ENCODE results near the gene CDK8. TPM values are rescaled to one million over a fixed set of nuclear protein-coding genes. Genes with fewer than 3 reads are reported as not detected.

Gene CDK8
- total and polyA plus RNA-seq, 2 experiments from 2014 or later: 16.1 to 27.0 TPM

GRCh38 chr13:26323127-26323526 is 69.2 kb downstream of the CDK8 start:
- TF ChIP-seq EZH2 (IDR thresholded peaks at IDR 0.05; ENCODE audit: borderline replicate concordance) (no peak), CTCF (IDR thresholded peaks at IDR 0.05; ENCODE audit: poor library complexity) (no peak), EZH2phosphoT487 (IDR thresholded peaks at IDR 0.05; ENCODE audit: low read depth, severe bottlenecking, unreplicated experiment) (no peak)
- WGBS (ENCODE audit: low lambda C conversion rate, missing lambda C conversion rate): 88% methylated on average over 1 of the region's 2 CpGs
- peaks cover 78% of the 10 kb centered on the region for H3K79me2 ChIP-seq
- no peaks in the 10 kb centered on the region for H3K9me3 ChIP-seq (ENCODE audit: low read depth)
- H4K20me1 ChIP-seq (ENCODE audit: insufficient read depth, poor library complexity, severe bottlenecking): peaks cover 3% of the 10 kb centered on the region
- no peaks in the 10 kb centered on the region for H3K9me2 ChIP-seq (replicated peaks; ENCODE audit: insufficient read depth)
- H3K4me3 ChIP-seq: no peak overlapping the region
- no peak overlapping the region for H3K4me2 ChIP-seq
- no peak for DNase-seq (ENCODE audit: low spot score)
- H3K4me1 ChIP-seq (ENCODE audit: insufficient read depth): peaks cover 7% of the 10 kb centered on the region
- no peaks in the 10 kb centered on the region for H3K36me3 ChIP-seq (replicated peaks; ENCODE audit: insufficient read depth, low read depth)
- H2AFZ ChIP-seq: no peak overlapping the region
- H3K27me3 ChIP-seq: no peaks in the 10 kb centered on the region
- no peak overlapping the region for H3K27ac ChIP-seq

- Histone ChIP-seq H2AFZ (no peak overlapping the region), H4K20me1 (ENCODE audit: insufficient read depth, poor library complexity, severe bottlenecking) (peaks cover 3% of the 10 kb centered on the region), H3K27me3 (no peaks in the 10 kb centered on the region), H3K36me3 (replicated peaks; ENCODE audit: insufficient read depth, low read depth) (no peaks in the 10 kb centered on the region), H3K4me1 (ENCODE audit: insufficient read depth) (peaks cover 8% of the 10 kb centered on the region), H3K4me2 (no peak overlapping the region), H3K79me2 (peaks cover 73% of the 10 kb centered on the region), H3K9me2 (replicated peaks; ENCODE audit: insufficient read depth) (no peaks in the 10 kb centered on the region), H3K4me3 (no peak overlapping the region), H3K9me3 (ENCODE audit: low read depth) (no peaks in the 10 kb centered on the region), H3K27ac (no peak overlapping the region)
- WGBS (ENCODE audit: low lambda C conversion rate, missing lambda C conversion rate): 97% methylated on average over 1 of the region's 1 CpG
- no peak for DNase-seq (ENCODE audit: low spot score)
- TF ChIP-seq EZH2phosphoT487 (IDR thresholded peaks at IDR 0.05; ENCODE audit: low read depth, severe bottlenecking, unreplicated experiment) (no peak), EZH2 (IDR thresholded peaks at IDR 0.05; ENCODE audit: borderline replicate concordance) (no peak), CTCF (IDR thresholded peaks at IDR 0.05; ENCODE audit: poor library complexity) (no peak)
Measured at GRCh38 chr13:26323764-26324163, 69.8 kb downstream of the CDK8 start.

DNA sequence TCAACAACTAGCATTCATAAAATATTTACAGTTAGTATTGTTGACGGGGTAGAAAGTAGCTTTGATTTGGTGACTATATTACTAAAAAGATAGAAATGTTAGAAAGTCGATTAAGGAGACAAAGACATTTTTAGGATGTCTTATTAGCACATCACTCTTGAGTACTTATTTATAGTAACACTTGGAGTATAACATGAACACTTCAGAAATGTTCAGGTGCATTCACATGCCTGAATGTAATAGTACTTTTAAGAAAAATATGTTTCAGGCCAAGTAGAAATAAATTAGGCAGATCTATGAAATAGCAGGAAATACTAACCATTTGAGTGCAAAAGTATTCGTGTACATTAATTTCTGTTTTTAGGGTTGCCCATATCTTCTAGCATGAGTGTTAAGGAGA is 70.4 kb downstream of the CDK8 start:
- H3K27me3 ChIP-seq: no peaks in the 10 kb centered on the region
- H2AFZ ChIP-seq: no peak overlapping the region
- H3K9me2 ChIP-seq (replicated peaks; ENCODE audit: insufficient read depth): no peaks in the 10 kb centered on the region
- no peak for DNase-seq (ENCODE audit: low spot score)
- TF ChIP-seq EZH2phosphoT487 (IDR thresholded peaks at IDR 0.05; ENCODE audit: low read depth, severe bottlenecking, unreplicated experiment) (no peak), EZH2 (IDR thresholded peaks at IDR 0.05; ENCODE audit: borderline replicate concordance) (no peak), CTCF (IDR thresholded peaks at IDR 0.05; ENCODE audit: poor library complexity) (no peak)
- no peak overlapping the region for H3K4me3 ChIP-seq
- H3K9me3 ChIP-seq (ENCODE audit: low read depth): no peaks in the 10 kb centered on the region
- 94% methylated on average over 3 of the region's 3 CpGs for WGBS (ENCODE audit: low lambda C conversion rate, missing lambda C conversion rate)
- no peak overlapping the region for H3K27ac ChIP-seq
- no peak overlapping the region for H3K4me2 ChIP-seq
- no peaks in the 10 kb centered on the region for H3K36me3 ChIP-seq (replicated peaks; ENCODE audit: insufficient read depth, low read depth)
- H3K79me2 ChIP-seq: peaks cover 69% of the 10 kb centered on the region
- peaks cover 3% of the 10 kb centered on the region for H4K20me1 ChIP-seq (ENCODE audit: insufficient read depth, poor library complexity, severe bottlenecking)
- H3K4me1 ChIP-seq (ENCODE audit: insufficient read depth): peaks cover 8% of the 10 kb centered on the region

- H3K9me3 ChIP-seq (ENCODE audit: low read depth): no peaks in the 10 kb centered on the region
- TF ChIP-seq EZH2 (IDR thresholded peaks at IDR 0.05; ENCODE audit: borderline replicate concordance): no peak
- no peak for TF ChIP-seq EZH2phosphoT487 (IDR thresholded peaks at IDR 0.05; ENCODE audit: low read depth, severe bottlenecking, unreplicated experiment)
- TF ChIP-seq CTCF (IDR thresholded peaks at IDR 0.05; ENCODE audit: poor library complexity): no peak
- no peak overlapping the region for H3K27ac ChIP-seq
- H3K27me3 ChIP-seq: no peaks in the 10 kb centered on the region
- peaks cover 8% of the 10 kb centered on the region for H3K4me1 ChIP-seq (ENCODE audit: insufficient read depth)
- no peak overlapping the region for H2AFZ ChIP-seq
- no peak overlapping the region for H3K4me3 ChIP-seq
- peaks cover 70% of the 10 kb centered on the region for H3K79me2 ChIP-seq
- no peak for DNase-seq (ENCODE audit: low spot score)
- H4K20me1 ChIP-seq (ENCODE audit: insufficient read depth, poor library complexity, severe bottlenecking): peaks cover 3% of the 10 kb centered on the region
- no peak overlapping the region for H3K4me2 ChIP-seq
- no peaks in the 10 kb centered on the region for H3K9me2 ChIP-seq (replicated peaks; ENCODE audit: insufficient read depth)
- H3K36me3 ChIP-seq (replicated peaks; ENCODE audit: insufficient read depth, low read depth): no peaks in the 10 kb centered on the region
Measured at GRCh38 chr13:26324867-26325266, 70.9 kb downstream of the CDK8 start.
